ENCODE data around the gene HTR3D.

- no peak for TF ChIP-seq POLR2A (IDR thresholded peaks at IDR 0.05)
- no peak for TF ChIP-seq CTCF (IDR thresholded peaks at IDR 0.05)
- no peak for TF ChIP-seq EP300 (IDR thresholded peaks at IDR 0.05)
- no peak for TF ChIP-seq POLR2AphosphoS5 (IDR thresholded peaks at IDR 0.05)
These were observed 29.1 kb upstream of the HTR3D start for GRCh38 chr3:184002469-184002868.
